AG10803 (cell line): ENCODE measurements around the gene KTI12.
A peak's percentile ranks its signal among the peaks of the same experiment; 100 is the strongest.
"Not testable (repeated sequence)": the region's sequence is repeated elsewhere in the genome, so short reads cannot be mapped to it uniquely, and the experiment has no call there.

Source experiments
- DNase-seq: peaks from one replicate; pipeline ENCODE4 v3.0.0; 2010; ENCODE audit warnings: low read depth
- H3K4me3 ChIP-seq: 2 replicates; pipeline ENCODE4 v1.5.1; 2011; ENCODE audit warnings: mild to moderate bottlenecking, low read length, control low read depth
- CTCF ChIP-seq: conservative IDR thresholded peaks from 2 replicates; pipeline ENCODE4 v1.5.1; 2011; ENCODE audit warnings: mild to moderate bottlenecking, low read length, control low read depth, inconsistent platforms

The KTI12 gene

GRCh38 chr1:52008071-52008809 lies 25.4 kb downstream of the KTI12 start:
- DNase-seq = no peak
- TF ChIP-seq CTCF = no peak
- H3K4me3 ChIP-seq = no peak overlapping the region

- TF ChIP-seq CTCF = no peak
- H3K4me3 ChIP-seq = no peak overlapping the region
- peak; percentile 52 for DNase-seq
Measured at GRCh38 chr1:52007215-52008002, 26.2 kb downstream of the KTI12 start.

- H3K4me3 ChIP-seq, DNase-seq: not testable (repeated sequence)
Measured at GRCh38 chr1:52006081-52006553, 27.5 kb downstream of the KTI12 start.

- peak; percentile 91 for DNase-seq
- not testable (repeated sequence) for H3K4me3 ChIP-seq
Measured at GRCh38 chr1:52005548-52005947, 28.1 kb downstream of the KTI12 start.

- no peak overlapping the region for H3K4me3 ChIP-seq
- no peak for TF ChIP-seq CTCF
- DNase-seq = no peak
Measured at GRCh38 chr1:52003877-52004276, 29.7 kb downstream of the KTI12 start.

- peak; percentile 98 for TF ChIP-seq CTCF
- peak; percentile 92 for DNase-seq
- no peak overlapping the region for H3K4me3 ChIP-seq
Measured at GRCh38 chr1:52002038-52002917, 31.3 kb downstream of the KTI12 start.

- TF ChIP-seq CTCF = no peak
- DNase-seq = no peak
- no peak overlapping the region for H3K4me3 ChIP-seq
Measured at GRCh38 chr1:51998701-51999100, 34.9 kb downstream of the KTI12 start.
